Psoas muscle (tissue), 8 donors: Measurements from ENCODE around the gene SUSD3. TPM values are rescaled to one million over a fixed set of nuclear protein-coding genes. Genes with fewer than 3 reads are reported as not detected.
"Not testable (repeated sequence)": the region's sequence is repeated elsewhere in the genome, so short reads cannot be mapped to it uniquely, and the experiment has no call there.

Experiments
- ATAC-seq, 4 donors: fragments of 200-7000 bp; cut with Tn5 transposase; one replicate each; pipeline ENCODE4 v1.9.1; 2020; ENCODE audit warnings: moderate library complexity in 3 of 4, mild to moderate bottlenecking in 2 of 4
- DNase-seq, 2 donors: peaks; one replicate each; pipeline ENCODE4 v3.0.0-alpha.2; 2020
- H3K27ac ChIP-seq: fragments of 200-600 bp; one replicate; pipeline ENCODE4 v1.8.0; 2022
- H3K27me3 ChIP-seq, 3 donors: fragments of 200-600 bp in 1 of 3; one replicate each; pipeline versions ENCODE4 v1.6.1 to v1.8.0; 2013 to 2022; ENCODE audit warnings: low read length in 2 of 3, mild to moderate bottlenecking in 2 of 3, moderate library complexity in 1 of 3; ENCODE audit not compliant: insufficient read depth in 3 of 3
- H3K36me3 ChIP-seq, 2 donors: fragments of 200-600 bp in 1 of 2; one replicate each; pipeline versions ENCODE4 v1.6.1 to v1.8.0; 2013 to 2022; ENCODE audit warnings: low read depth in 1 of 2, mild to moderate bottlenecking in 1 of 2, moderate library complexity in 1 of 2; ENCODE audit not compliant: insufficient read depth in 1 of 2
- H3K4me1 ChIP-seq: fragments of 200-600 bp; one replicate; pipeline ENCODE4 v1.8.0; 2022
- H3K4me3 ChIP-seq: fragments of 200-600 bp; one replicate; pipeline ENCODE4 v1.8.0; 2022; ENCODE audit warnings: mild to moderate bottlenecking
- H3K9me3 ChIP-seq: fragments of 200-600 bp; one replicate; pipeline ENCODE4 v1.8.0; 2022
- WGBS, 3 donors: extraction: QIAGEN DNeasy Blood & Tissue Kit; methylation state at CpG; one replicate each; pipeline versions ENCODE4 v1.1.6 to v1.1.7; 2013; 5-methylcytosine and 5-hydroxymethylcytosine counted together
- intact Hi-C, 2 donors: fragments of 100-400 bp; cut with DNase I; formaldehyde crosslinking; loops; one replicate each; pipeline versions ENCODE4 v1.11.0 to v1.14.2; 2022
- polyA plus RNA-seq, 3 donors: library from polyadenylated mRNA; stranded (reverse); fragments of 200-250 nt; gene quantifications; one replicate each; pipeline ENCODE4 v1.2.3, GENCODE V29; 2013
- total RNA-seq, 4 donors: library from RNA; stranded (reverse); fragmentation: NEBNext Ultra II Directional in 2 of 4; extraction: Animal tissue kit (Norgen Biotek cat#: 25700) in 2 of 4; gene quantifications; one replicate each; pipeline versions ENCODE4 v1.2.1 to v1.2.4, GENCODE V29; 2021 to 2023
- TF ChIP-seq, protein P1 (sequence below): fragments of 200-600 bp; IDR thresholded peaks from one replicate; pipeline ENCODE4 v1.8.0; 2022; ENCODE audit warnings: antibody characterized with exemption
- donor health status: healthy with polysubstance abuse.
- donor health status: DM: no; HTN: no; CAD: no; lungs with moderate emphysema.
- donor health status: Bipolar disorder and iron deficiency.
- donor health status: healthy.
- donor health status: DM: yes; HTN: yes; CAD: no.
- donor health status: DM: no; HTN: no; CAD: no.
- donor health status: DM: no; HTN: no; CAD: no.
- donor health status: DM: yes; HTN: yes; CAD: no.

Gene SUSD3
- total and polyA plus RNA-seq, 7 donors: 0.13 to 0.65 (median 0.34) TPM; not detected in 2

DNA sequence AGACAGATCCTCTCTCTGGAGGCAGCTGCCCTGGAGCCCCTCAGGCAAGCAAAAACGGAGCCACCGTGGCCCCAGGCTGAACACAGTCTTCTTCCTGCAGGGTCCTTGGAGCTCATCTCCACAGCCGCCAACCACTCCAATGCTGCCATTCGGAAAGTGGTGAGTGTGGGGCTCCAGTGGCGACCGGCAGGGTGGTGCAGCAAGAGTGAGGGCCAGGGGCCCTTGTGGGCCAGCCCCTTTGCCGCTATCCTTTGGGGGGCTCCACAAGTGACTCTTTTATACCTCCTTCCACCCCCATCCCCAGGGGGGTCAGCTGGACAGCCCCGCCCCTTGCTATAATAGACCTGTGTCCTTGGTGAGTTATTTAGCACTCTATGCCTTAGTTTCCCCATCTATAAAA lies 47.4 kb upstream of the SUSD3 start:
- intact Hi-C loops: no loop called here
- WGBS, 3 donors: 87 to 92% (median 91%) methylated on average over 7 to 8 of the region's 8 CpGs
- no peak for ATAC-seq
- TF ChIP-seq, protein P1, sequence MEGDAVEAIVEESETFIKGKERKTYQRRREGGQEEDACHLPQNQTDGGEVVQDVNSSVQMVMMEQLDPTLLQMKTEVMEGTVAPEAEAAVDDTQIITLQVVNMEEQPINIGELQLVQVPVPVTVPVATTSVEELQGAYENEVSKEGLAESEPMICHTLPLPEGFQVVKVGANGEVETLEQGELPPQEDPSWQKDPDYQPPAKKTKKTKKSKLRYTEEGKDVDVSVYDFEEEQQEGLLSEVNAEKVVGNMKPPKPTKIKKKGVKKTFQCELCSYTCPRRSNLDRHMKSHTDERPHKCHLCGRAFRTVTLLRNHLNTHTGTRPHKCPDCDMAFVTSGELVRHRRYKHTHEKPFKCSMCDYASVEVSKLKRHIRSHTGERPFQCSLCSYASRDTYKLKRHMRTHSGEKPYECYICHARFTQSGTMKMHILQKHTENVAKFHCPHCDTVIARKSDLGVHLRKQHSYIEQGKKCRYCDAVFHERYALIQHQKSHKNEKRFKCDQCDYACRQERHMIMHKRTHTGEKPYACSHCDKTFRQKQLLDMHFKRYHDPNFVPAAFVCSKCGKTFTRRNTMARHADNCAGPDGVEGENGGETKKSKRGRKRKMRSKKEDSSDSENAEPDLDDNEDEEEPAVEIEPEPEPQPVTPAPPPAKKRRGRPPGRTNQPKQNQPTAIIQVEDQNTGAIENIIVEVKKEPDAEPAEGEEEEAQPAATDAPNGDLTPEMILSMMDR: no peak
- H3K36me3 ChIP-seq: no peaks in the 10 kb centered on the region
- no peak overlapping the region for H3K27ac ChIP-seq
- peaks cover 0 to 3% (median 0%) of the 10 kb centered on the region in 3 donors for H3K27me3 ChIP-seq
- peak in 1 of 2 donors; percentile 8 for DNase-seq
- H3K4me1 ChIP-seq: no peaks in the 10 kb centered on the region
- no peak overlapping the region for H3K4me3 ChIP-seq
- no peaks in the 10 kb centered on the region for H3K9me3 ChIP-seq

DNA sequence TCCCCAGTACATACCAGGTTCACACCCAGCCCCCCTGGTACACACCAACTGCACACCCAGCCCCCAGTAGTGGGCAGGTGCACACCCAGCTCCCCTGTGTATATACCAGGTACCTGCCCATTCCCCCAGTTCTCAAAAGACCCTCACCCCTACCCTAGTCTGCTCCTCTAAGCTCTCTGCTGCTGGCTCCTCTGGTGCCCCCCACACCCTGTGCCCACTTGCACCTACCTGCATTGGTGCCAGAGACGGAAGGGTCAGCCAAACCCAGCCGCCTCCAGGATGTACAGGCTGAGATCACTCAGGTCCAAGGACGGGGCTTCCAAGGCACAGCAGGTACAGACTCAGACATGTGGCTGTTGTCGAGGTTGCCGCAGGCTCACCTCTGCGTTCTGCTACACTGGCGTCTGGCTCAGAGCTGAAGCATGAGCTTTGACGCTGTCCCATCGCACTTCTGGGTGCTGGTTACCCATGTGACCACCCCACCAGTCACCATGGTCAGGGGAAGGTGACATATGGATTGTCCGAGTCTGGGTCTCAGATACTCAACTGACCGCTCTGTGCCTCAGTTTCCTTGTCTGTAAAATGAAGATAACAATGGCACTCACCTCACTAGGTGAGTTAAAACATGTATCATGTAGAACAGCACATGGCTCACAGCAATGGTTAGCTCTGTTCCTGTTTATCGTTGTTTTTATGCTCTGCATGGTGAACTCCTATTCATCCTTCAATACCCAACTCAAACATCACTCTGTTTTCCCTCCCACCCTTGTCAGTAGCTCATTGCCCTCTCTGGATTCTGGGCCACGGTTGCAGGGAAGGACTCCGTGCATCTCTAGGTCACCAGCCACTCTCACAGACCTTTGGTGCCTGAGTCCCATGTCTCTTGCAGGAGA lies 45.3 kb upstream of the SUSD3 start:
- peak in 1 of 2 donors; percentile 15 for DNase-seq
- no peak for ATAC-seq
- Histone ChIP-seq H3K27ac (no peak overlapping the region), H3K4me1 (no peaks in the 10 kb centered on the region), H3K36me3 (no peaks in the 10 kb centered on the region), H3K9me3 (no peaks in the 10 kb centered on the region), H3K4me3 (no peak overlapping the region), H3K27me3 (peaks cover 0 to 3% (median 0%) of the 10 kb centered on the region in 3 donors)
- 94 to 97% (median 96%) methylated on average over 14 of the region's 14 CpGs for WGBS, 3 donors
- TF ChIP-seq, protein P1: no peak
- intact Hi-C loops: no loop called here

DNA sequence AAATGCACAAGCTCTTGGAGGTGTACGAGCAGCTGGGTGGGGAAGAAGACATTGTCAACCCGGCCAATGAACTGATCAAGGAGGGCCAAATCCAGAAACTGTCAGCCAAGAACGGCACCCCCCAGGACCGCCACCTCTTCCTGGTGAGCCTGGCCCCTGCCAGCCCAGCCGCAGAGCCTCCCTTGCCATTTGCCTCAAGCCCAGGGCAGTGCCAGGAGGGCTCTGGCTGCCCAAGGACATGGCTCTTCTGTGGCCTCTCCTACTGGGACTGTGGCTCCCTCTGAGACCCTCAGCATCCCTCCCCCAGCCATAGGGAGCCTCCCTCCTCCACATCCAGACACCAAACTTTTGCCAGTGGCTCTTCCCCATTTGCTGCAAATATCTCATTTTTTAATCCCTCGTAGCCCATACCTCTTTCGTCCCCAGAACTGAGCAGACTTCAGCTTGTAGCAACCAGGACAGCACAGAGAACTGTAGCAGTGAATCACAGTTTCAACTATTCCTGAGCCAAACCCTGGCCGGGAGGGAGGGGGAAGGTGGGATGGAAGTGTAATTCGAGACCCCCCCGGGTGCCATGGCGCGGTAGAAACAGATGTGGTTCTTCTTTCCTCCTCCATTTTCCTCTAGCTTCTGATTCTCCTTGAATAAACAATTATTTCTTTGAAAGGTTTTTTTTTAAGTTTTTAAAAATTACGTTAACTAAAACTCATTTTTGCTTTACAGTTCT lies 44.5 kb upstream of the SUSD3 start:
- Histone ChIP-seq H3K4me3 (no peak overlapping the region), H3K4me1 (no peaks in the 10 kb centered on the region), H3K27me3 (peaks cover 0 to 3% (median 0%) of the 10 kb centered on the region in 3 donors), H3K27ac (no peak overlapping the region), H3K9me3 (no peaks in the 10 kb centered on the region), H3K36me3 (no peaks in the 10 kb centered on the region)
- WGBS, 3 donors: 63 to 71% (median 66%) methylated on average over 13 of the region's 13 CpGs
- DNase-seq (peak in 1 of 2 donors; percentile 34), ATAC-seq (no peak)
- TF ChIP-seq, protein P1: no peak
- intact Hi-C loops: no loop called here

DNA sequence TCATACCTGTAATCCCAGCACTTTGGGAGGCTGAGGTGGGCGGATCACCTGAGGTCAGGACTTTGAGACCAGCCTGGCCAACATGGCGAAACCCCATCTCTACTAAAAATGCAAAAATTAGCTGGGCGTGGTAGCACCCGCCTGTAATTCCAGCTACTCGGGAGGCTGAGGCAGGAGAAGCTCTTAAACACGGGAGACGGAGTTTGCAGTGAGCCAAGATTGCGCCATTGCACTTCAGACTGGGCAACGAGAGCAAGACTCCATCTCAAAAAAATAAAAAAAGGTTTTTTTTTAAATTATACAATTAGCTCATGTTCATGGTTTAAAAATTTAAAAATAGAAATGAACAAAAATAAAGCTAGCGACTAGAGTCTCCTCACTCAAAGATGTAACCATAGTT lies 43.3 kb upstream of the SUSD3 start:
- ATAC-seq, H3K27me3 ChIP-seq, H3K27ac ChIP-seq, H3K4me1 ChIP-seq, intact Hi-C loops, H3K36me3 ChIP-seq, H3K4me3 ChIP-seq, H3K9me3 ChIP-seq, DNase-seq: not testable (repeated sequence)
- WGBS, 3 donors: 77 to 89% (median 86%) methylated on average over 10 of the region's 10 CpGs

DNA sequence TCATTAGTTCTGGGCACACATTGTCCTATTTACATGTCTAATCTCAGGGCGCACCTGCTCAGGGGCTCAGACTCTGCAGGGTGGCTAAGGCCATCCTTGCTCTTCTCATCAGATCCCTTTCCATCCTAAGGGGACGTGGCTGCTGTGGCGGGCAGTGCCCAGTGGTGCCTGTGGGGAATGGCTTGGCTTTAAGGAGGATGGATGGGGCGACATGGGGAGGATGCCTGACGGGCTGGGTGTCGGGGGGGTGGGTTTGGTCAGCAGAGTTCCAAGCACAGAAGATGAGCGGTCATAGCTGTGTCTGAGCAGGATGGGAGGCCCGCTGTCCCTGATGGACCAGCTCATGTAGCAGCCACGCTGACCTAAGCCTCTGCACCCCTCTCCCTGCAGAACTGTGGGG lies 40.9 kb upstream of the SUSD3 start:
- Histone ChIP-seq H3K4me3 (no peak overlapping the region), H3K27ac (no peak overlapping the region), H3K27me3 (peaks cover 0 to 3% (median 0%) of the 10 kb centered on the region in 3 donors), H3K36me3 (no peaks in the 10 kb centered on the region), H3K4me1 (no peaks in the 10 kb centered on the region), H3K9me3 (no peaks in the 10 kb centered on the region)
- TF ChIP-seq, protein P1: no peak
- intact Hi-C loops: no loop called here
- 89 to 95% (median 94%) methylated on average over 9 of the region's 9 CpGs for WGBS, 3 donors
- ATAC-seq: no peak
- peak in 1 of 2 donors; percentile 46 for DNase-seq
